Measurements from ENCODE around the gene MMP17.
A peak's percentile ranks its signal among the peaks of the same experiment; 100 is the strongest.

The MMP17 gene

DNA sequence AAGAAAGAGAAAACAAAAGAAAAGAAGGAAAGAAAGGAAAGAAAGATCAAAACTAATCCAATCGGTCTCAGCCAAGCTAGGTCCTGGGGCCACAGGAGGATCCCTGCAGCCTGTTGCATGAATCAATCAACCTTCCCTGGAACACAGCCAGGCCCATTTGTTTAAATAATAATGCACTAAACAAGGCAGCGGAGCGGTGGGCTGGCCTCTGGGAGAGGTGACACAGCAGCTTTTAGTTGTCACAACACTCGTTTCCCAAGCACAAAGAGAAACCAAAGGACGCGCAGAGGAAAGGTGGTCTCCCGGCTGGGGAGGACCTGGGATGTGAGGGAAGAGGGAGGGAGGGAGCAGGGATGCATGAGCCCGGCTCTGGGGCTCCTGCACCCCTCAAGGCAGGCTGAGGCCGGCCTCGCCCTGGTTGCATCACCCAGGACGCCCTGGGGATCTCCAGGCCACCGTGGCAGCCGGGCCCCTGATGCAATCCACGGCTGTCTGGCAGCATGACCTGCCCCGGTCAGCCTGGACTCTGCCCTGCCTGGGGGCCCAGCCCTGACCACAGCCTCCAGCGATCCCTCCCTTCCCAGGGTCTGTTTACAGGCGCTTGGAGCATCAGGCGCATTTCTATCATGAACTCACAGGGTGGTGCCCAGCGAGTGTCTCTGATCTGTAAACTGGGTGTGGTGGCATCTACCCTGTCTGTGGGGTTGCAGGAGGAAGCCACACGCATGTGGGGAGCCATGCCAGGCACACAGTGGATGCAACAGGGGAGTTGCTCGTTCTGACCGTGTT lies 32.5 kb downstream of the MMP17 start (continued):
- TF ChIP-seq KLF10 (tag by site-specific recombination; IDR thresholded peaks at IDR 0.05) (no peak), ZNF530 (tag by site-specific recombination; IDR thresholded peaks at IDR 0.05; ENCODE audit: low read depth) (no peak), ZNF768 (tag by site-specific recombination; IDR thresholded peaks at IDR 0.05) (no peak), ZNF132 (tag by site-specific recombination; IDR thresholded peaks at IDR 0.05; ENCODE audit: borderline replicate concordance) (no peak), ZNF324 (tag by site-specific recombination; IDR thresholded peaks at IDR 0.05) (no peak), MYNN (tag by site-specific recombination; IDR thresholded peaks at IDR 0.05; ENCODE audit: borderline replicate concordance) (no peak), ZEB2 (tag by site-specific recombination; IDR thresholded peaks at IDR 0.05) (peak; percentile 74), ZNF391 (tag by site-specific recombination; IDR thresholded peaks at IDR 0.05; ENCODE audit: borderline replicate concordance, low read depth) (no peak), WT1 (tag by site-specific recombination; IDR thresholded peaks at IDR 0.05) (peak; percentile 38; the same call in 1 of the 2 replicates), ZNF175 (tag by site-specific recombination; IDR thresholded peaks at IDR 0.05) (no peak), ZNF629 (tag by site-specific recombination; IDR thresholded peaks at IDR 0.05) (peak; percentile 40; the same call in 1 of the 2 replicates), ZNF555 (tag by site-specific recombination; conservative IDR thresholded peaks at IDR 0.05) (no peak), TCF7L2 (IDR thresholded peaks at IDR 0.05; ENCODE audit: borderline replicate concordance, low read depth, low read length) (no peak), ZNF423 (tag by site-specific recombination; IDR thresholded peaks at IDR 0.05) (peak; percentile 58; the same call in 1 of the 2 replicates), ZSCAN30 (tag by site-specific recombination; IDR thresholded peaks at IDR 0.05) (peak; percentile 37; the same call in 1 of the 2 replicates), PRDM1 (tag by site-specific recombination; IDR thresholded peaks at IDR 0.05) (peak; percentile 86), SETDB1 (IDR thresholded peaks at IDR 0.05; ENCODE audit: insufficient read length, low read length) (no peak), YY2 (tag by site-specific recombination; IDR thresholded peaks at IDR 0.05) (no peak), ZBTB17 (tag by site-specific recombination; IDR thresholded peaks at IDR 0.05) (peak; percentile 84), KLF7 (tag by site-specific recombination; IDR thresholded peaks at IDR 0.05; ENCODE audit: borderline replicate concordance) (peak; percentile 60; the same call in 1 of the 2 replicates), SP2 (tag by site-specific recombination; IDR thresholded peaks at IDR 0.05) (no peak), SP3 (tag by site-specific recombination; IDR thresholded peaks at IDR 0.05) (no peak), ZNF560 (tag by site-specific recombination; IDR thresholded peaks at IDR 0.05; ENCODE audit: borderline replicate concordance) (no peak), ZNF677 (tag by site-specific recombination; IDR thresholded peaks at IDR 0.05) (no peak), ZNF623 (tag by site-specific recombination; IDR thresholded peaks at IDR 0.05) (peak; percentile 61; the same call in 1 of the 2 replicates)
- TF ChIP-seq, protein P1, sequence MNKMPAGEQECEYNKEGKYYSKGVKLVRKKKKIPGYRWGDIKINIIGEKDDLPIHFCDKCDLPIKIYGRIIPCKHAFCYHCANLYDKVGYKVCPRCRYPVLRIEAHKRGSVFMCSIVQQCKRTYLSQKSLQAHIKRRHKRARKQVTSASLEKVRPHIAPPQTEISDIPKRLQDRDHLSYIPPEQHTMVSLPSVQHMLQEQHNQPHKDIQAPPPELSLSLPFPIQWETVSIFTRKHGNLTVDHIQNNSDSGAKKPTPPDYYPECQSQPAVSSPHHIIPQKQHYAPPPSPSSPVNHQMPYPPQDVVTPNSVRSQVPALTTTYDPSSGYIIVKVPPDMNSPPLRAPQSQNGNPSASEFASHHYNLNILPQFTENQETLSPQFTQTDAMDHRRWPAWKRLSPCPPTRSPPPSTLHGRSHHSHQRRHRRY (tag by site-specific recombination; IDR thresholded peaks at IDR 0.05), result no peak
- TF ChIP-seq, protein P2, sequence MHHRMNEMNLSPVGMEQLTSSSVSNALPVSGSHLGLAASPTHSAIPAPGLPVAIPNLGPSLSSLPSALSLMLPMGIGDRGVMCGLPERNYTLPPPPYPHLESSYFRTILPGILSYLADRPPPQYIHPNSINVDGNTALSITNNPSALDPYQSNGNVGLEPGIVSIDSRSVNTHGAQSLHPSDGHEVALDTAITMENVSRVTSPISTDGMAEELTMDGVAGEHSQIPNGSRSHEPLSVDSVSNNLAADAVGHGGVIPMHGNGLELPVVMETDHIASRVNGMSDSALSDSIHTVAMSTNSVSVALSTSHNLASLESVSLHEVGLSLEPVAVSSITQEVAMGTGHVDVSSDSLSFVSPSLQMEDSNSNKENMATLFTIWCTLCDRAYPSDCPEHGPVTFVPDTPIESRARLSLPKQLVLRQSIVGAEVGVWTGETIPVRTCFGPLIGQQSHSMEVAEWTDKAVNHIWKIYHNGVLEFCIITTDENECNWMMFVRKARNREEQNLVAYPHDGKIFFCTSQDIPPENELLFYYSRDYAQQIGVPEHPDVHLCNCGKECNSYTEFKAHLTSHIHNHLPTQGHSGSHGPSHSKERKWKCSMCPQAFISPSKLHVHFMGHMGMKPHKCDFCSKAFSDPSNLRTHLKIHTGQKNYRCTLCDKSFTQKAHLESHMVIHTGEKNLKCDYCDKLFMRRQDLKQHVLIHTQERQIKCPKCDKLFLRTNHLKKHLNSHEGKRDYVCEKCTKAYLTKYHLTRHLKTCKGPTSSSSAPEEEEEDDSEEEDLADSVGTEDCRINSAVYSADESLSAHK (tag by site-specific recombination; IDR thresholded peaks at IDR 0.05), result no peak
- TF ChIP-seq, protein P3, sequence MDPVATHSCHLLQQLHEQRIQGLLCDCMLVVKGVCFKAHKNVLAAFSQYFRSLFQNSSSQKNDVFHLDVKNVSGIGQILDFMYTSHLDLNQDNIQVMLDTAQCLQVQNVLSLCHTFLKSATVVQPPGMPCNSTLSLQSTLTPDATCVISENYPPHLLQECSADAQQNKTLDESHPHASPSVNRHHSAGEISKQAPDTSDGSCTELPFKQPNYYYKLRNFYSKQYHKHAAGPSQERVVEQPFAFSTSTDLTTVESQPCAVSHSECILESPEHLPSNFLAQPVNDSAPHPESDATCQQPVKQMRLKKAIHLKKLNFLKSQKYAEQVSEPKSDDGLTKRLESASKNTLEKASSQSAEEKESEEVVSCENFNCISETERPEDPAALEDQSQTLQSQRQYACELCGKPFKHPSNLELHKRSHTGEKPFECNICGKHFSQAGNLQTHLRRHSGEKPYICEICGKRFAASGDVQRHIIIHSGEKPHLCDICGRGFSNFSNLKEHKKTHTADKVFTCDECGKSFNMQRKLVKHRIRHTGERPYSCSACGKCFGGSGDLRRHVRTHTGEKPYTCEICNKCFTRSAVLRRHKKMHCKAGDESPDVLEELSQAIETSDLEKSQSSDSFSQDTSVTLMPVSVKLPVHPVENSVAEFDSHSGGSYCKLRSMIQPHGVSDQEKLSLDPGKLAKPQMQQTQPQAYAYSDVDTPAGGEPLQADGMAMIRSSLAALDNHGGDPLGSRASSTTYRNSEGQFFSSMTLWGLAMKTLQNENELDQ (tag by site-specific recombination; IDR thresholded peaks at IDR 0.05; ENCODE audit: low read depth), result no peak
- TF ChIP-seq, protein P4, sequence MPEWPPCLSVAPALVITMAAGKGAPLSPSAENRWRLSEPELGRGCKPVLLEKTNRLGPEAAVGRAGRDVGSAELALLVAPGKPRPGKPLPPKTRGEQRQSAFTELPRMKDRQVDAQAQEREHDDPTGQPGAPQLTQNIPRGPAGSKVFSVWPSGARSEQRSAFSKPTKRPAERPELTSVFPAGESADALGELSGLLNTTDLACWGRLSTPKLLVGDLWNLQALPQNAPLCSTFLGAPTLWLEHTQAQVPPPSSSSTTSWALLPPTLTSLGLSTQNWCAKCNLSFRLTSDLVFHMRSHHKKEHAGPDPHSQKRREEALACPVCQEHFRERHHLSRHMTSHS (tag by site-specific recombination; IDR thresholded peaks at IDR 0.05), result peak; percentile 35; the same call in 1 of the 2 replicates
- TF ChIP-seq, protein P5, sequence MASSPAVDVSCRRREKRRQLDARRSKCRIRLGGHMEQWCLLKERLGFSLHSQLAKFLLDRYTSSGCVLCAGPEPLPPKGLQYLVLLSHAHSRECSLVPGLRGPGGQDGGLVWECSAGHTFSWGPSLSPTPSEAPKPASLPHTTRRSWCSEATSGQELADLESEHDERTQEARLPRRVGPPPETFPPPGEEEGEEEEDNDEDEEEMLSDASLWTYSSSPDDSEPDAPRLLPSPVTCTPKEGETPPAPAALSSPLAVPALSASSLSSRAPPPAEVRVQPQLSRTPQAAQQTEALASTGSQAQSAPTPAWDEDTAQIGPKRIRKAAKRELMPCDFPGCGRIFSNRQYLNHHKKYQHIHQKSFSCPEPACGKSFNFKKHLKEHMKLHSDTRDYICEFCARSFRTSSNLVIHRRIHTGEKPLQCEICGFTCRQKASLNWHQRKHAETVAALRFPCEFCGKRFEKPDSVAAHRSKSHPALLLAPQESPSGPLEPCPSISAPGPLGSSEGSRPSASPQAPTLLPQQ (tag by site-specific recombination; IDR thresholded peaks at IDR 0.05), result peak; percentile 75
